ENCODE measurements around the gene NUP205. TPM values are rescaled to one million over a fixed set of nuclear protein-coding genes. Genes with fewer than 3 reads are reported as not detected.
"Not testable (repeated sequence)": the region's sequence is repeated elsewhere in the genome, so short reads cannot be mapped to it uniquely, and the experiment has no call there.

NUP205 gene
- total RNA-seq, 1 donor from 2014 or later: 91.6 TPM

- TF ChIP-seq CTCF (conservative IDR thresholded peaks at IDR 0.05; ENCODE audit: low read depth, low read length): no peak
- H3K4me3 ChIP-seq (ENCODE audit: low read depth, low read length): no peak overlapping the region
- no peak for DNase-seq (ENCODE audit: low read depth)
These were observed 76.6 kb downstream of the NUP205 start for GRCh38 chr7:135634191-135634878.

GRCh38 chr7:135639690-135640089 lies 82.0 kb downstream of the NUP205 start:
- not testable (repeated sequence) for H3K4me3 ChIP-seq (ENCODE audit: low read depth, low read length); DNase-seq (ENCODE audit: low read depth)

GRCh38 chr7:135644154-135644553 lies 86.4 kb downstream of the NUP205 start:
- no peak for TF ChIP-seq CTCF (conservative IDR thresholded peaks at IDR 0.05; ENCODE audit: low read depth, low read length)
- DNase-seq (ENCODE audit: low read depth): no peak
- H3K4me3 ChIP-seq (ENCODE audit: low read depth, low read length): no peak overlapping the region

GRCh38 chr7:135644729-135645128 lies 87.0 kb downstream of the NUP205 start:
- no peak overlapping the region for H3K4me3 ChIP-seq (ENCODE audit: low read depth, low read length)
- no peak for DNase-seq (ENCODE audit: low read depth)
- no peak for TF ChIP-seq CTCF (conservative IDR thresholded peaks at IDR 0.05; ENCODE audit: low read depth, low read length)

GRCh38 chr7:135645296-135645904 lies 87.7 kb downstream of the NUP205 start:
- no peak overlapping the region for H3K4me3 ChIP-seq (ENCODE audit: low read depth, low read length)
- peak; percentile 69 for TF ChIP-seq CTCF (conservative IDR thresholded peaks at IDR 0.05; ENCODE audit: low read depth, low read length)
- DNase-seq (ENCODE audit: low read depth): no peak

GRCh38 chr7:135647755-135648154 lies 90.0 kb downstream of the NUP205 start:
- H3K4me3 ChIP-seq (ENCODE audit: low read depth, low read length): no peak overlapping the region
- DNase-seq (ENCODE audit: low read depth): no peak
- no peak for TF ChIP-seq CTCF (conservative IDR thresholded peaks at IDR 0.05; ENCODE audit: low read depth, low read length)

- DNase-seq (ENCODE audit: low read depth): no peak
These were observed 90.5 kb downstream of the NUP205 start for GRCh38 chr7:135648235-135648634.

More at GRCh38 chr7:135648235-135648634, 90.5 kb downstream of the NUP205 start:
- TF ChIP-seq CTCF (conservative IDR thresholded peaks at IDR 0.05; ENCODE audit: low read depth, low read length): no peak
- no peak overlapping the region for H3K4me3 ChIP-seq (ENCODE audit: low read depth, low read length)
